ENCODE data around the gene PFDN6. TPM values are rescaled to one million over a fixed set of nuclear protein-coding genes. Genes with fewer than 3 reads are reported as not detected.

PFDN6 gene
- total and polyA plus RNA-seq, 2 experiments from 2014 or later, result 56.1 to 62.2 TPM

- Mint-ChIP-seq H3K4me3 (no peak overlapping the region), H3K36me3 (ENCODE audit: low read depth) (no peaks in the 10 kb centered on the region), H3K9me3 (no peaks in the 10 kb centered on the region; the same call in 2 of the 3 replicates), H3K27ac (no peak overlapping the region), H3K4me1 (no peaks in the 10 kb centered on the region), H3K27me3 (ENCODE audit: insufficient read depth, low read depth, poor library complexity) (peaks cover 5% of the 10 kb centered on the region)
- H3F3A ChIP-seq (replicated peaks; ENCODE audit: low read depth), result no peaks in the 10 kb centered on the region
- TF ChIP-seq REST (IDR thresholded peaks at IDR 0.05; ENCODE audit: unreplicated experiment) (no peak), ETS1 (IDR thresholded peaks at IDR 0.05) (no peak), JUNB (IDR thresholded peaks at IDR 0.05; ENCODE audit: unreplicated experiment) (no peak), CREB1 (CRISPR knock-in tag; IDR thresholded peaks at IDR 0.05; ENCODE audit: low read depth) (no peak), ZNF331 (CRISPR knock-in tag; IDR thresholded peaks at IDR 0.05; ENCODE audit: low read depth) (no peak), EZH2phosphoT487 (IDR thresholded peaks at IDR 0.05; ENCODE audit: unreplicated experiment) (no peak), STAT1 (IDR thresholded peaks at IDR 0.05; ENCODE audit: unreplicated experiment) (no peak), ZNF114 (CRISPR knock-in tag; IDR thresholded peaks at IDR 0.05) (no peak), POLR2AphosphoS5 (IDR thresholded peaks at IDR 0.05; ENCODE audit: low read depth) (no peak)
- H3K4me2 ChIP-seq, result no peak overlapping the region
- H3K9me2 ChIP-seq (ENCODE audit: insufficient read depth), result no peaks in the 10 kb centered on the region; the same call in 1 of the 2 replicates
- no peak overlapping the region for H3K27ac ChIP-seq (ENCODE audit: low read depth)
- H2AFZ ChIP-seq, result no peak overlapping the region
- no peak for ATAC-seq
- DNase-seq (ENCODE audit: low spot score), result no peak
- no peaks in the 10 kb centered on the region for H3K4me1 ChIP-seq (ENCODE audit: insufficient read depth)
- H4K20me1 ChIP-seq (replicated peaks; ENCODE audit: insufficient read depth), result no peaks in the 10 kb centered on the region
- H3K27me3 ChIP-seq (ENCODE audit: insufficient read depth), result no peaks in the 10 kb centered on the region
- no peaks in the 10 kb centered on the region for H3K36me3 ChIP-seq (ENCODE audit: insufficient read depth)
- H3K4me3 ChIP-seq, result no peak overlapping the region
- H3K79me2 ChIP-seq (replicated peaks; ENCODE audit: insufficient read depth), result no peaks in the 10 kb centered on the region
Measured at GRCh38 chr6:33336495-33336894, 47.1 kb downstream of the PFDN6 start.

GRCh38 chr6:33339193-33339592, 49.8 kb downstream of the PFDN6 start:
- no peak overlapping the region for H3K4me2 ChIP-seq
- no peak overlapping the region for H2AFZ ChIP-seq
- H3K4me1 ChIP-seq (ENCODE audit: insufficient read depth), result no peaks in the 10 kb centered on the region
- Mint-ChIP-seq H3K27me3 (ENCODE audit: insufficient read depth, low read depth, poor library complexity) (peaks cover 5% of the 10 kb centered on the region), H3K36me3 (ENCODE audit: low read depth) (no peaks in the 10 kb centered on the region), H3K4me1 (no peaks in the 10 kb centered on the region), H3K27ac (no peak overlapping the region), H3K9me3 (no peaks in the 10 kb centered on the region), H3K4me3 (no peak overlapping the region)
- no peak overlapping the region for H3K4me3 ChIP-seq
- no peaks in the 10 kb centered on the region for H3K79me2 ChIP-seq (replicated peaks; ENCODE audit: insufficient read depth)
- H3K9me2 ChIP-seq (ENCODE audit: insufficient read depth), result no peaks in the 10 kb centered on the region; the same call in 1 of the 2 replicates
- H3K27ac ChIP-seq (ENCODE audit: low read depth), result no peak overlapping the region
- ATAC-seq (no peak), DNase-seq (ENCODE audit: low spot score) (no peak)
- H3K27me3 ChIP-seq (ENCODE audit: insufficient read depth), result no peaks in the 10 kb centered on the region
- H3F3A ChIP-seq (replicated peaks; ENCODE audit: low read depth), result no peaks in the 10 kb centered on the region
- H3K36me3 ChIP-seq (ENCODE audit: insufficient read depth), result no peaks in the 10 kb centered on the region
- no peaks in the 10 kb centered on the region for H4K20me1 ChIP-seq (replicated peaks; ENCODE audit: insufficient read depth)
- TF ChIP-seq STAT1 (IDR thresholded peaks at IDR 0.05; ENCODE audit: unreplicated experiment) (no peak), CREB1 (CRISPR knock-in tag; IDR thresholded peaks at IDR 0.05; ENCODE audit: low read depth) (no peak), EZH2 (IDR thresholded peaks at IDR 0.05; ENCODE audit: low read depth, unreplicated experiment) (no peak), ZNF114 (CRISPR knock-in tag; IDR thresholded peaks at IDR 0.05) (no peak), JUNB (IDR thresholded peaks at IDR 0.05; ENCODE audit: unreplicated experiment) (no peak), ZNF462 (CRISPR knock-in tag; IDR thresholded peaks at IDR 0.05) (no peak)
